ENCODE data around the gene SYT15B. TPM values are rescaled to one million over a fixed set of nuclear protein-coding genes. Genes with fewer than 3 reads are reported as not detected.
"Not testable (repeated sequence)": the region's sequence is repeated elsewhere in the genome, so short reads cannot be mapped to it uniquely, and the experiment has no call there.

The SYT15B gene
- total and polyA plus RNA-seq, 10 donors, result 0.04 to 2.2 (median 1.2) TPM

DNA sequence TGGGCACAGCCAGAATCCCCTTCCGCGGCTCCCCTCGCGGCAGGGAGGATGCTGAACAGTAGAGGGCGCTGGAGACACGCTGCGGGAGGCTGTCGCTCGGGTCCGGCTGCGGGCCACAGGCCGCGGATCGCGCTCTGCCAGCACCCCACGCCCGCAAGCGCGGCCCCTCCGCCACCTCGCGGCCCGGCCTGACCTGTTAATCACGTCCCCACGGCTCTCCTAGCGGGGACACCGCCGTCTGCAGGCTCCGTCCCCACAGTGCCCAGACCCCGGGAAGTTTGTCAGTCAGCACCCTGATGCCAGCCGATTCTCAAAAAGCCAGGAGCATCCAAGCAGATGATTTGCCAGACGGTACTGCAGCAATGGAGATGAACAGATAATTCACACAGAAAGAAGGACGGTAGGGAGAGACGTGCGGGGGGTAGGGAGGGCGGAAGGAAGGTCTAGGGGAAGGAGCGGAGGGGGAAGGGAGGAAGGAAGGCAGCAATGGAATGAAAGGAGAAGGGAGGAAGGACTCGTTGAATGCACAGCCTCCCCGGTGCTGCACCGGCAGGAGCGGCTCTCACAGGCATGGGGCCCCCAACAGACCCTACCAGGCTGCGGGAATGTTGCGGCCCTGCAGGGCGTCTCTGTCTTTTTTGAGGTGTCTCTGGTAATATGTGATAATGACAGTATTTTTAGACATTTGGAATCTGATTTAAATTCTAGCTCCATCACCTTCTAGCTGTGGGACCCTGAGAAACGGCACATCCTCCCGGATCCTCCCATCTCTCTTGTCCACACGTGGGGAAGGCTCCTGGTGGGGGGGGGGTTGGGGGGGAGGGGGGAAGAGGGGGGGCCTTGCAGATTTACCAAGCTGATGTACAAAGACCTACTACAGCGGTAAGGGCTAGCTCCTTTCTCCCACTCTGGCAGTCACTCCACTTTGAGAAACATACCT lies 19.5 kb downstream of the SYT15B start:
- H3K9me3 ChIP-seq; H3K36me3 ChIP-seq; H3K27me3 ChIP-seq (replicated peaks in 1 of 7); intact Hi-C loops (cut with DNase I; ENCODE audit: low total_unique reads); H3K27ac ChIP-seq; H3K4me1 ChIP-seq: not testable (repeated sequence)
- TF ChIP-seq, protein P1, sequence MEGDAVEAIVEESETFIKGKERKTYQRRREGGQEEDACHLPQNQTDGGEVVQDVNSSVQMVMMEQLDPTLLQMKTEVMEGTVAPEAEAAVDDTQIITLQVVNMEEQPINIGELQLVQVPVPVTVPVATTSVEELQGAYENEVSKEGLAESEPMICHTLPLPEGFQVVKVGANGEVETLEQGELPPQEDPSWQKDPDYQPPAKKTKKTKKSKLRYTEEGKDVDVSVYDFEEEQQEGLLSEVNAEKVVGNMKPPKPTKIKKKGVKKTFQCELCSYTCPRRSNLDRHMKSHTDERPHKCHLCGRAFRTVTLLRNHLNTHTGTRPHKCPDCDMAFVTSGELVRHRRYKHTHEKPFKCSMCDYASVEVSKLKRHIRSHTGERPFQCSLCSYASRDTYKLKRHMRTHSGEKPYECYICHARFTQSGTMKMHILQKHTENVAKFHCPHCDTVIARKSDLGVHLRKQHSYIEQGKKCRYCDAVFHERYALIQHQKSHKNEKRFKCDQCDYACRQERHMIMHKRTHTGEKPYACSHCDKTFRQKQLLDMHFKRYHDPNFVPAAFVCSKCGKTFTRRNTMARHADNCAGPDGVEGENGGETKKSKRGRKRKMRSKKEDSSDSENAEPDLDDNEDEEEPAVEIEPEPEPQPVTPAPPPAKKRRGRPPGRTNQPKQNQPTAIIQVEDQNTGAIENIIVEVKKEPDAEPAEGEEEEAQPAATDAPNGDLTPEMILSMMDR (IDR thresholded peaks at IDR 0.05 in 8 of 11, conservative IDR thresholded peaks at IDR 0.05 in 3 of 11), result peak in 3 of 11 experiments; percentile 13 to 23 (median 16)
- peak overlapping the region in 4 of 8 donors; percentile 25 to 61 (median 33) for H3K4me3 ChIP-seq
- peak; percentile 74 for DNase-seq
- 3 to 12% (median 4%) methylated on average over 14 to 36 of the region's 48 CpGs; no CpG with 5 or more reads in 1 of the 5 donors for WGBS, 5 donors

DNA sequence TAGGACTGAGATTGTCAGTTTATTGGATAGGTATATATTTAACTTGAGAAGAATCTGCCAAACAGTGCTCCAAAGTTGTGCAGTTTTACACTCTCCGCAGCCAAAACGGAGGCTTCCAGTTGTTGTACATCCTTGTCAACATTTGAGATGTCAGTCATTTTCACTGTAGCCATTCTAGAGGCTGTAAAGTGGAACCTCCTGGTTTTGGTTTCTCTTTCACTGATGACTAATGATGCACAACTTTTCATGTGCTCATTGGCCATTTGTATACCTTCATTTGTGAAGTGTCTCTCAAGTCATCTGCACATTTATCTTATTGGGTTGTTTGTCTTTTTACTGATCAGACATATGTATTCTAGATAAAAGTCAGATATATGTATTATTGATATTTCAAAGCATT lies 22.5 kb downstream of the SYT15B start:
- DNase-seq; H3K9me3 ChIP-seq; H3K4me1 ChIP-seq; H3K36me3 ChIP-seq; H3K27me3 ChIP-seq (replicated peaks in 1 of 7); H3K4me3 ChIP-seq; intact Hi-C loops (cut with DNase I; ENCODE audit: low total_unique reads); H3K27ac ChIP-seq: not testable (repeated sequence)
- WGBS, 5 donors, result 46 to 60% (median 50%) methylated on average over 2 of the region's 2 CpGs; no CpG with 5 or more reads in 1 of the 5 donors

- intact Hi-C loops (cut with DNase I; ENCODE audit: low total_unique reads); H3K4me3 ChIP-seq: not testable (repeated sequence)
- 80% methylated on average over 1 of the region's 5 CpGs; no CpG with 5 or more reads in 4 of the 5 donors for WGBS, 5 donors
Measured at GRCh38 chr10:47730911-47731310, 32.5 kb downstream of the SYT15B start.

GRCh38 chr10:47725740-47726139 lies 37.7 kb downstream of the SYT15B start:
- DNase-seq; intact Hi-C loops (cut with DNase I; ENCODE audit: low total_unique reads); H3K36me3 ChIP-seq; H3K27me3 ChIP-seq (replicated peaks in 1 of 7); H3K4me3 ChIP-seq; H3K27ac ChIP-seq; H3K4me1 ChIP-seq; H3K9me3 ChIP-seq: not testable (repeated sequence)
- no CpG with 5 or more reads among the region's 6 CpGs for WGBS, 5 donors

More at GRCh38 chr10:47730911-47731310, 32.5 kb downstream of the SYT15B start:
- not testable (repeated sequence) for H3K27me3 ChIP-seq (replicated peaks in 1 of 7); H3K4me1 ChIP-seq; H3K27ac ChIP-seq; H3K36me3 ChIP-seq; DNase-seq; H3K9me3 ChIP-seq

DNA sequence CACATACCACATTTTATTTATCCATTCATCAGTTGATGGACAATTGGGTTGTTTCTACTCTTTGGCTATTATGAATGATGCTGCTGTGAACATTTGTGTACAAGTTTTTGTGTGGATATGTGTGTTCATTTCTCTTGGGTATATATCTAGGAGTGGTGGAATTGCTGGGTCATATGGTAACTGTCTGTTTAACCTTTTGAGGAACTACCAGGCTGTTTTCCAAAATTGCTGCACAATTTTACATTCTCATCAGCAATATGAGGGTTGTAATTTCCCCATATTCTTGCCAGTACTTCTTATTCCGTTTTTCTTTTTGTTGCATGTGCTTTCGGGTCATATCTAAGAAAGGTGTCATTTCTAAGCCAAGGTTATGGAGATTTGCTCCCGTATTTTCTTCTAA lies 38.3 kb downstream of the SYT15B start:
- DNase-seq; H3K4me3 ChIP-seq; H3K9me3 ChIP-seq; H3K27me3 ChIP-seq (replicated peaks in 1 of 7); H3K27ac ChIP-seq; H3K36me3 ChIP-seq; intact Hi-C loops (cut with DNase I; ENCODE audit: low total_unique reads); H3K4me1 ChIP-seq: not testable (repeated sequence)
- WGBS, 5 donors, result no CpG with 5 or more reads among the region's 3 CpGs

GRCh38 chr10:47724119-47724518 lies 39.3 kb downstream of the SYT15B start:
- WGBS, 5 donors, result 46 to 79% (median 58%) methylated on average over 3 to 5 of the region's 6 CpGs
- DNase-seq; intact Hi-C loops (cut with DNase I; ENCODE audit: low total_unique reads); H3K36me3 ChIP-seq; H3K4me3 ChIP-seq; H3K4me1 ChIP-seq; H3K27me3 ChIP-seq (replicated peaks in 1 of 7); H3K27ac ChIP-seq; H3K9me3 ChIP-seq: not testable (repeated sequence)

DNA sequence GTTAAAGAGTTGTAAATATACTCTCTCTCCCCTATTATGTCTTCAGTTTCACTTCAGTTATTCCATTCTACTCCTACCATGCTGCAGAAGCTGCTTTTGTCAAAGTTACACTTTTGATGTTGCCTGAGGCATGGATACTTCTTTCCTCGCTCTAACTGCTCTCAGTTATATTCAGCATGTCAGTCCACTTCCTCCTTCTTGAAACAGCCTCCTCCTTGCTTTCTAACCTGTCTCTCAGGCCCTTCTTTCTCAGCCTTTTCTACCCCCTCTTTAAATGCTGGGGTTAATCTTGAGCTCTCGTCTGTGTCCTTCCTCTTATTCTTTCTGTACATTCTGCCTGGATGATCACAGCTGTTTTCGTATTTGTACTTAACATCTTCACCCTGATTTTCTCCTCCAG lies 40.0 kb downstream of the SYT15B start:
- DNase-seq; H3K27me3 ChIP-seq (replicated peaks in 1 of 7); H3K4me3 ChIP-seq; H3K9me3 ChIP-seq; intact Hi-C loops (cut with DNase I; ENCODE audit: low total_unique reads); H3K36me3 ChIP-seq; H3K27ac ChIP-seq; H3K4me1 ChIP-seq: not testable (repeated sequence)
- 47 to 68% (median 62%) methylated on average over 1 to 2 of the region's 3 CpGs; no CpG with 5 or more reads in 1 of the 5 donors for WGBS, 5 donors

- WGBS, 5 donors, result 89 to 98% (median 97%) methylated on average over 4 to 5 of the region's 8 CpGs; no CpG with 5 or more reads in 1 of the 5 donors
- intact Hi-C loops (cut with DNase I; ENCODE audit: low total_unique reads), result not testable (repeated sequence)
Measured at GRCh38 chr10:47717011-47717769, 46.2 kb downstream of the SYT15B start.

More at GRCh38 chr10:47717011-47717769, 46.2 kb downstream of the SYT15B start:
- H3K27me3 ChIP-seq (replicated peaks in 1 of 7); H3K9me3 ChIP-seq; H3K4me1 ChIP-seq; H3K27ac ChIP-seq; H3K36me3 ChIP-seq; DNase-seq; H3K4me3 ChIP-seq: not testable (repeated sequence)
